ENCODE data around the gene HBEGF.

- TF ChIP-seq POLR2A (IDR thresholded peaks at IDR 0.05) (no peak), POLR2AphosphoS5 (IDR thresholded peaks at IDR 0.05) (no peak)
- TF ChIP-seq, protein P1, sequence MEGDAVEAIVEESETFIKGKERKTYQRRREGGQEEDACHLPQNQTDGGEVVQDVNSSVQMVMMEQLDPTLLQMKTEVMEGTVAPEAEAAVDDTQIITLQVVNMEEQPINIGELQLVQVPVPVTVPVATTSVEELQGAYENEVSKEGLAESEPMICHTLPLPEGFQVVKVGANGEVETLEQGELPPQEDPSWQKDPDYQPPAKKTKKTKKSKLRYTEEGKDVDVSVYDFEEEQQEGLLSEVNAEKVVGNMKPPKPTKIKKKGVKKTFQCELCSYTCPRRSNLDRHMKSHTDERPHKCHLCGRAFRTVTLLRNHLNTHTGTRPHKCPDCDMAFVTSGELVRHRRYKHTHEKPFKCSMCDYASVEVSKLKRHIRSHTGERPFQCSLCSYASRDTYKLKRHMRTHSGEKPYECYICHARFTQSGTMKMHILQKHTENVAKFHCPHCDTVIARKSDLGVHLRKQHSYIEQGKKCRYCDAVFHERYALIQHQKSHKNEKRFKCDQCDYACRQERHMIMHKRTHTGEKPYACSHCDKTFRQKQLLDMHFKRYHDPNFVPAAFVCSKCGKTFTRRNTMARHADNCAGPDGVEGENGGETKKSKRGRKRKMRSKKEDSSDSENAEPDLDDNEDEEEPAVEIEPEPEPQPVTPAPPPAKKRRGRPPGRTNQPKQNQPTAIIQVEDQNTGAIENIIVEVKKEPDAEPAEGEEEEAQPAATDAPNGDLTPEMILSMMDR (IDR thresholded peaks at IDR 0.05): no peak
Observed at GRCh38 chr5:140327589-140327988, 18.8 kb downstream of the HBEGF start.
